Right lobe of liver (tissue), 6 donors: ENCODE results near the gene SARS1. TPM values are rescaled to one million over a fixed set of nuclear protein-coding genes. Genes with fewer than 3 reads are reported as not detected.

Experiments
- ATAC-seq, 4 donors: fragments of 200-7000 bp; cut with Tn5 transposase; one replicate each; pipeline ENCODE4 v1.9.1; 2020; ENCODE audit warnings: mild to moderate bottlenecking in 4 of 4, moderate library complexity in 4 of 4
- DNase-seq, 3 donors: peaks; one replicate each; pipeline ENCODE4 v3.0.0-alpha.2; 2020
- H3K27ac ChIP-seq, 3 donors: fragments of 200-600 bp; one replicate each; pipeline ENCODE4 v1.8.0; 2022
- H3K27me3 ChIP-seq, 2 donors: fragments of 200-600 bp; one replicate each; pipeline ENCODE4 v1.8.0; 2022
- H3K36me3 ChIP-seq, 4 donors: fragments of 200-600 bp; sonication (generic) in 1 of 4; one replicate each; pipeline versions ENCODE4 v1.5.1 to v1.8.0; 2017 to 2022; ENCODE audit warnings: control low read depth in 1 of 4
- H3K4me1 ChIP-seq, 4 donors: fragments of 200-600 bp; sonication (generic) in 1 of 4; one replicate each; pipeline versions ENCODE4 v1.5.1 to v1.8.0; 2017 to 2022; ENCODE audit warnings: control low read depth in 1 of 4
- H3K4me3 ChIP-seq, 3 donors: fragments of 200-600 bp; one replicate each; pipeline ENCODE4 v1.8.0; 2022
- H3K9me3 ChIP-seq, 4 donors: fragments of 200-600 bp; sonication (generic) in 1 of 4; one replicate each; pipeline versions ENCODE4 v1.5.1 to v1.8.0; 2017 to 2022; ENCODE audit warnings: control low read depth in 1 of 4
- POLR2A ChIP-seq: fragments of 450-650 bp; IDR thresholded peaks from one replicate; pipeline ENCODE4 v1.6.1; 2017; ENCODE audit warnings: antibody characterized with exemption, mild to moderate bottlenecking
- WGBS: methylation state at CpG from one replicate; pipeline ENCODE4 v1.1.6; 2018; ENCODE audit warnings: low coverage, low lambda C conversion rate; ENCODE audit not compliant: insufficient coverage; ENCODE audit errors: missing lambda C conversion rate; 5-methylcytosine and 5-hydroxymethylcytosine counted together
- intact Hi-C, 2 donors: fragments of 100-400 bp; cut with DNase I; formaldehyde crosslinking; loops; one replicate each; pipeline versions ENCODE4 v1.11.2 to v1.14.1; 2022
- long read RNA-seq: library from polyadenylated mRNA; unstranded; transcript quantifications from one replicate; pipeline ENCODE4 v2.0.0, GENCODE V29; 2019
- total RNA-seq, 6 experiments: library from RNA; depleted of rRNA in 2 of 6; stranded (reverse); fragments of >200 nt in 2 of 6; fragmentation: NEBNext Ultra II Directional in 3 of 6; extraction: Animal tissue kit (Norgen Biotek cat#: 25700) in 3 of 6; gene quantifications; one replicate each; pipeline versions ENCODE4 v1.1.0 to v1.2.4, GENCODE V29; 2016 to 2023
- TF ChIP-seq, protein P1 (sequence below), 4 donors: fragments of 200-600 bp in 3 of 4; fragments of 450-650 bp in 1 of 4; IDR thresholded peaks; one replicate each; pipeline versions ENCODE4 v1.5.1 to v1.8.0; 2016 to 2022; ENCODE audit warnings: antibody characterized with exemption in 4 of 4, mild to moderate bottlenecking in 2 of 4
- donor health status: DM: no; HTN: yes; CAD: no.
- donor health status: DM: no; HTN: no; CAD: no.
- donor health status: DM: no; HTN: no; CAD: no.
- donor health status: DM: no; HTN: yes; CAD: no.
- donor health status: DM: no; HTN: yes; CAD: no.

The SARS1 gene, protein sequence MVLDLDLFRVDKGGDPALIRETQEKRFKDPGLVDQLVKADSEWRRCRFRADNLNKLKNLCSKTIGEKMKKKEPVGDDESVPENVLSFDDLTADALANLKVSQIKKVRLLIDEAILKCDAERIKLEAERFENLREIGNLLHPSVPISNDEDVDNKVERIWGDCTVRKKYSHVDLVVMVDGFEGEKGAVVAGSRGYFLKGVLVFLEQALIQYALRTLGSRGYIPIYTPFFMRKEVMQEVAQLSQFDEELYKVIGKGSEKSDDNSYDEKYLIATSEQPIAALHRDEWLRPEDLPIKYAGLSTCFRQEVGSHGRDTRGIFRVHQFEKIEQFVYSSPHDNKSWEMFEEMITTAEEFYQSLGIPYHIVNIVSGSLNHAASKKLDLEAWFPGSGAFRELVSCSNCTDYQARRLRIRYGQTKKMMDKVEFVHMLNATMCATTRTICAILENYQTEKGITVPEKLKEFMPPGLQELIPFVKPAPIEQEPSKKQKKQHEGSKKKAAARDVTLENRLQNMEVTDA
- 100 to 1,000 TPM in 2 of 6 experiments, 10 to 100 TPM in 4; 73.5 to 123 (median 91.6) TPM for total RNA-seq
- long read RNA-seq, transcript SARS-201 (11 exons, 1,852 nt): major isoform, 25 of 29 reads
- long read RNA-seq, partial matches to known transcripts: 2 of 29 reads
- long read RNA-seq, other reads (novel, unspliced or antisense): 1 of 29 reads

GRCh38 chr1:109213824-109214693 lies at the start of gene SARS1:
TSS of gene SARS1 (plus strand) at chr1:109213918. CDS start at chr1:109213993, 75 bp downstream.
- DNase-seq (peak; percentile 91 to 92 (median 92)), ATAC-seq (peak; percentile 90 to 95 (median 92))
- H3K9me3 ChIP-seq: no peaks in the 10 kb centered on the region
- peak within 1 kb of the TSS; percentile 63 to 89 (median 88) for H3K4me3 ChIP-seq
- H3K4me1 ChIP-seq: peaks cover 0 to 29% (median 15%) of the 10 kb centered on the region in 4 donors
- no peaks in the 10 kb centered on the region for H3K36me3 ChIP-seq
- peak within 1 kb of the TSS; percentile 69 to 83 (median 70) for H3K27ac ChIP-seq
- intact Hi-C loops: no loop called here
- H3K27me3 ChIP-seq: no peaks in the 10 kb centered on the region
- TF ChIP-seq POLR2A: peak; percentile 82
- TF ChIP-seq, protein P1, sequence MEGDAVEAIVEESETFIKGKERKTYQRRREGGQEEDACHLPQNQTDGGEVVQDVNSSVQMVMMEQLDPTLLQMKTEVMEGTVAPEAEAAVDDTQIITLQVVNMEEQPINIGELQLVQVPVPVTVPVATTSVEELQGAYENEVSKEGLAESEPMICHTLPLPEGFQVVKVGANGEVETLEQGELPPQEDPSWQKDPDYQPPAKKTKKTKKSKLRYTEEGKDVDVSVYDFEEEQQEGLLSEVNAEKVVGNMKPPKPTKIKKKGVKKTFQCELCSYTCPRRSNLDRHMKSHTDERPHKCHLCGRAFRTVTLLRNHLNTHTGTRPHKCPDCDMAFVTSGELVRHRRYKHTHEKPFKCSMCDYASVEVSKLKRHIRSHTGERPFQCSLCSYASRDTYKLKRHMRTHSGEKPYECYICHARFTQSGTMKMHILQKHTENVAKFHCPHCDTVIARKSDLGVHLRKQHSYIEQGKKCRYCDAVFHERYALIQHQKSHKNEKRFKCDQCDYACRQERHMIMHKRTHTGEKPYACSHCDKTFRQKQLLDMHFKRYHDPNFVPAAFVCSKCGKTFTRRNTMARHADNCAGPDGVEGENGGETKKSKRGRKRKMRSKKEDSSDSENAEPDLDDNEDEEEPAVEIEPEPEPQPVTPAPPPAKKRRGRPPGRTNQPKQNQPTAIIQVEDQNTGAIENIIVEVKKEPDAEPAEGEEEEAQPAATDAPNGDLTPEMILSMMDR (IDR thresholded peaks at IDR 0.05): no peak
- 0% methylated on average over 35 of the region's 64 CpGs for WGBS

DNA sequence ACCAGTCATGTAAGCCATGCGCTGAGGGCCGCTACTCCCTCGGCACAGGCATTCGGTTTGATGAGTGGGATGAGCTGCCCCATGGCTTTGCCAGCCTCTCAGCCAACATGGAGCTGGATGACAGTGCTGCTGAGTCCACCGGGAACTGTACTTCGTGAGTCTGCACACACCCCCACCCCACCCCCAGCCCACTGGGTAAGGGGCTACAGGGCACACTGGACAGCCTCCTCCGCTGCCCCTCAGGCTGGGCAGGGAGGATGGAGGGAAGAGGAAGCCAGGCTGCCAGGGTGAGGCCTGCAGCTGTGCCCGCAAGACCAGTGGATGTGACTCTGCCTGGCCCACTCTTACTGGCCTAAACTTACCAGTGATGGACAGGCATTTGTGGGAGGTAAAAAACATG lies 49.2 kb upstream of the SARS1 start:
- ATAC-seq (no peak), DNase-seq (no peak)
- TF ChIP-seq, protein P1 (IDR thresholded peaks at IDR 0.05): no peak
- no peak for TF ChIP-seq POLR2A
- H3K27me3 ChIP-seq: no peaks in the 10 kb centered on the region
- no peaks in the 10 kb centered on the region for H3K36me3 ChIP-seq
- no peak overlapping the region for H3K27ac ChIP-seq
- H3K4me3 ChIP-seq: no peak overlapping the region
- H3K9me3 ChIP-seq: no peaks in the 10 kb centered on the region
- intact Hi-C loops: no loop called here
- H3K4me1 ChIP-seq: no peaks in the 10 kb centered on the region
- 93% methylated on average over 3 of the region's 8 CpGs for WGBS

DNA sequence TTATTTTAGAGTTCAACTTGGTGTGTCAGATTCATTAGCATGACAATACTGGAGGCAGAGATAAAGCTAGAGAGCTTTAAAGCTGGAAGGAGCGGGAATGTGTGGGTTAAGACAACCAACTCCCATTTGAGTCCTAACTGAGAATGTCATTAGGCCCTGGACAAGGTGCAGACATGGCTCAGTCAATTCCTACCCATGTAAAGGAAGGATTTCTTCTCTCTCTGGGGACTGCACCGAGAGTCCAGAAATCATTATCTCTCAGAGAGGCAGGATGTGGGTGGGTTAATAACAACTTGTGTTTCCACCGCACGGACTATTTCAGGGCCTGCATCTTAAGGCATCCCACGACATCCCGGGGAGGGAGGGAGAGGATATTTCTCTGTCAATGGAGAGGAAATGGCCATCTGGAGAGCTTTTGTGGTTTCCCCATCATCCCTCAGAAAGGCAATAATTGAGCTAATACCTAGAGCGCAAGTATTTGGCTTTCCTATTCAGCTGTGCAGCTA lies 46.7 kb upstream of the SARS1 start:
- intact Hi-C loops: no loop called here
- no peak for DNase-seq
- H3K27me3 ChIP-seq: no peaks in the 10 kb centered on the region
- no peaks in the 10 kb centered on the region for H3K36me3 ChIP-seq
- H3K27ac ChIP-seq: no peak overlapping the region
- no peak overlapping the region for H3K4me3 ChIP-seq
- WGBS: 73% methylated on average over 2 of the region's 7 CpGs
- peaks cover 0 to 3% (median 0%) of the 10 kb centered on the region in 4 donors for H3K4me1 ChIP-seq
- no peaks in the 10 kb centered on the region for H3K9me3 ChIP-seq
- ATAC-seq: no peak
- TF ChIP-seq, protein P1 (IDR thresholded peaks at IDR 0.05): no peak
- no peak for TF ChIP-seq POLR2A

- Histone ChIP-seq H3K27ac (no peak overlapping the region), H3K4me3 (no peak overlapping the region), H3K36me3 (no peaks in the 10 kb centered on the region), H3K4me1 (peaks cover 0 to 3% (median 0%) of the 10 kb centered on the region in 4 donors), H3K9me3 (no peaks in the 10 kb centered on the region), H3K27me3 (no peaks in the 10 kb centered on the region)
- intact Hi-C loops: no loop called here
- TF ChIP-seq, protein P1 (IDR thresholded peaks at IDR 0.05): no peak
- no peak for TF ChIP-seq POLR2A
- 43% methylated on average over 5 of the region's 7 CpGs for WGBS
- peak in 3 of 4 donors; percentile 33 to 46 (median 39) for ATAC-seq
- DNase-seq: no peak
Measured at GRCh38 chr1:109170035-109170764, 43.5 kb upstream of the SARS1 start.
